HL-60 (cell line): ENCODE data around the gene DCBLD1.

Experiments
- POLR2AphosphoS5 ChIP-seq: IDR thresholded peaks from 2 replicates; pipeline ENCODE4 v1.6.1; 2012; ENCODE audit warnings: low read depth
- TF ChIP-seq, protein P1 (sequence below): IDR thresholded peaks from one replicate; pipeline ENCODE4 v1.5.1; 2011; ENCODE audit warnings: low read length, control low read depth, inconsistent platforms; ENCODE audit not compliant: insufficient read depth

- TF ChIP-seq, protein P1, sequence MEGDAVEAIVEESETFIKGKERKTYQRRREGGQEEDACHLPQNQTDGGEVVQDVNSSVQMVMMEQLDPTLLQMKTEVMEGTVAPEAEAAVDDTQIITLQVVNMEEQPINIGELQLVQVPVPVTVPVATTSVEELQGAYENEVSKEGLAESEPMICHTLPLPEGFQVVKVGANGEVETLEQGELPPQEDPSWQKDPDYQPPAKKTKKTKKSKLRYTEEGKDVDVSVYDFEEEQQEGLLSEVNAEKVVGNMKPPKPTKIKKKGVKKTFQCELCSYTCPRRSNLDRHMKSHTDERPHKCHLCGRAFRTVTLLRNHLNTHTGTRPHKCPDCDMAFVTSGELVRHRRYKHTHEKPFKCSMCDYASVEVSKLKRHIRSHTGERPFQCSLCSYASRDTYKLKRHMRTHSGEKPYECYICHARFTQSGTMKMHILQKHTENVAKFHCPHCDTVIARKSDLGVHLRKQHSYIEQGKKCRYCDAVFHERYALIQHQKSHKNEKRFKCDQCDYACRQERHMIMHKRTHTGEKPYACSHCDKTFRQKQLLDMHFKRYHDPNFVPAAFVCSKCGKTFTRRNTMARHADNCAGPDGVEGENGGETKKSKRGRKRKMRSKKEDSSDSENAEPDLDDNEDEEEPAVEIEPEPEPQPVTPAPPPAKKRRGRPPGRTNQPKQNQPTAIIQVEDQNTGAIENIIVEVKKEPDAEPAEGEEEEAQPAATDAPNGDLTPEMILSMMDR: no peak
- no peak for TF ChIP-seq POLR2AphosphoS5
These were observed 76.3 kb downstream of the DCBLD1 start for GRCh38 chr6:117558818-117559217.
